Epithelial cell of esophagus (primary cell): ENCODE data around the gene GNG7.
A peak's percentile ranks its signal among the peaks of the same experiment; 100 is the strongest.

Experiments used
- DNase-seq: peaks from one replicate; pipeline ENCODE4 v3.0.0; 2010; ENCODE audit warnings: low read depth
- H3K4me3 ChIP-seq: 2 replicates; pipeline ENCODE4 v1.5.1; 2011; ENCODE audit warnings: mild to moderate bottlenecking, low read length, control low read depth
- CTCF ChIP-seq: IDR thresholded peaks from 2 replicates; pipeline ENCODE4 v1.5.1; 2011; ENCODE audit warnings: low read depth, mild to moderate bottlenecking, low read length, control low read depth, inconsistent platforms; ENCODE audit not compliant: insufficient read depth; ENCODE audit errors: missing control alignments

GNG7 gene

GRCh38 chr19:2640563-2641331 lies 61.7 kb downstream of the GNG7 start:
- DNase-seq, result no peak
- TF ChIP-seq CTCF, result no peak

DNA sequence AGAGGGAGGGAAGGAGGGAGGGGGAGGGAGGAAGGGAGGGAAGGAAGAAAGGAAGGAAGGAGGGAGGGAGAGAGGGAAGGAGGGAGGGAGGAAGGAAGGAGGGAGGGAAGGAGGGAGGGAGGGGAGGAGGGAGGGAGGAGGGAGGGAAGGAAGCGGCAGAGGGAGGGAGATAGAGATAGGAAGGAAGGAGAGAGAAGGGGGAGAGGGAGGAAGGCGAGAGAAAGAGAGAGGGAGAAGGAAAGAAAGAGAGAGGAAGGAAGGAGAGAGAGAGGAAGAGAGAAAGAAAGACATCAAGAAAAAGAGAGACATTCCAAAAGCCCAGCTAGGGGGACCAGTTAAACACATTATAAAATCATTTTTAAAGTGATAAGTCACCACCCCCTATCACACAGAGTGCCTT lies 62.5 kb downstream of the GNG7 start:
- no peak for TF ChIP-seq CTCF
- H3K4me3 ChIP-seq, result no peak overlapping the region
- no peak for DNase-seq

More at GRCh38 chr19:2640563-2641331, 61.7 kb downstream of the GNG7 start:
- H3K4me3 ChIP-seq, result no peak overlapping the region

DNA sequence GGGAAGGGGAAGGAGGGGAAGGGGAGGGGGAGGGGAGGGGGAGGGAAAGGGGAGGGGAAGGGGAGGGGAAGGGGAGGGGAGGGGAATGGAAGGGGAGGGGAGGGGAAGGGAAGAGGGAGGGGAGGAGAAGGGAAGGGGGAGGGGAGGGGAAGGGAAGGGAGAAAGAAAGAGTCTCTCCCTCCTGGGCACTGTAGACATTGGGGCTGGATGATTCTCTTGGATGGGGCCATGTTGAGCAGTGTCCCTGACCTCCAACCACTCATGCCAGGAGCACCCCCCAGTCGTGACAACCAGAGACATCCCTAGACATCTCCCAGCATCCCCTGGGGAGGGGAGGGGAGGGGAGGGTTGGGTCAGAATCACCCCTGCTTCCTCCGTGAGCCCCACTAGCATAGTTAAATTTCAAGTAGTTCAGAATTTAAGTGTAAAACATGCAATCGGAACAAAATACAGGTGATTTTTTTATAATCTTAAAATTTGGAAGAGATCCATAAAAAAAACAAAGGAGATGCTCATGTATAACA lies 64.0 kb downstream of the GNG7 start:
- DNase-seq, result no peak
- H3K4me3 ChIP-seq, result no peak overlapping the region
- TF ChIP-seq CTCF, result no peak

DNA sequence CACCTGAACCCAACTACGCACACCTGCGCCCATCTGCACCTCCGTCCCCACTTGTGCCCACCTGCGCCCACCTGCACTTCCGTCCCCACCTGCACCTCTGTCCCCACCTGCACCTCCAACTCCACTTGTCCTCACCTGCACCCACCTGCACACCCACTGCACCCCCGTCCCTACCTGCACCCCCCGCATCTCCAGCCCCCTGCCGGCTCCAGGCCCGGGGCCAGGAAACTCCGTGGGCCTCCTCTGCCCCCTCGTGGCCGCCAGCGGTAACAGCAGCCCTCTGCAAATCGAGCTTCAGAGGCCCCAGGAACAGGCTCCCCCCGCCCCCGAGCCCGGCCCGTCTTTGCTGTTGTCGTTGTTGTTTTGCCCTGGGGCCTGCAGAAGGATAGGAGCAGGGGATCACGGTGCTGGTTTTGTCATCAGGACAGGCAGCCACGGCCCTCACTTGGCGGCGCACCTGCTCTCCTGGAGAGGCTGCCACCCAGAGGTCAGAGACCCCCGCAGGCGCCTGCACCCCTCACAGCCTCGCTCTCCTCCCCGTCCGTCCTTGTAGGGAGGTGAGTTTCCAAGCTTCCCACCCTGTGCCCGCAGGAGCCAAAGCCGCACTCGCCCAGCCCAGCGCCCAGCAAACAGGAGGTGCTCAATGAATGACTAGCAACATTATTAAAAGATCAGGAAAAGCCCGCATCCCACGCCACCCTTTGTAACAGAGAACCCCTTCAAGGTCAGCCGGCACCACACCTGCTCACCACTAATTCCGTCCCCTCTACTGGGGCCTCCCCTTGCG lies 65.4 kb downstream of the GNG7 start:
- no peak overlapping the region for H3K4me3 ChIP-seq
- peak; percentile 75 for TF ChIP-seq CTCF
- DNase-seq, result peak; percentile 44

- DNase-seq, result no peak
- no peak for TF ChIP-seq CTCF
- no peak overlapping the region for H3K4me3 ChIP-seq
Observed at GRCh38 chr19:2636141-2636896, 66.2 kb downstream of the GNG7 start.

GRCh38 chr19:2634960-2635359 lies 67.5 kb downstream of the GNG7 start:
- no peak for DNase-seq
- TF ChIP-seq CTCF, result no peak
- H3K4me3 ChIP-seq, result no peak overlapping the region
